Liver (tissue), 9 donors: ENCODE measurements around the gene NOPCHAP1. TPM values are rescaled to one million over a fixed set of nuclear protein-coding genes. Genes with fewer than 3 reads are reported as not detected.
A peak's percentile ranks its signal among the peaks of the same experiment; 100 is the strongest.

Experiments used
- DNase-seq: peaks from one replicate; pipeline ENCODE4 v3.0.0-alpha.2; 2017; ENCODE audit warnings: low spot score
- H3K27ac ChIP-seq, 2 donors: one replicate each; pipeline ENCODE4 v1.7.0; 2013; ENCODE audit warnings: inconsistent platforms in 2 of 2, low read length in 2 of 2, control low read depth in 1 of 2, low read depth in 1 of 2, mild to moderate bottlenecking in 1 of 2
- H3K27me3 ChIP-seq, 4 donors: one replicate each; pipeline versions ENCODE4 v1.6.1 to v1.7.0; 2013; ENCODE audit warnings: low read length in 3 of 4, inconsistent platforms in 1 of 4, mild to moderate bottlenecking in 1 of 4, moderate library complexity in 1 of 4; ENCODE audit not compliant: control insufficient read depth in 4 of 4, insufficient read depth in 4 of 4
- H3K36me3 ChIP-seq, 4 donors: one replicate each; pipeline versions ENCODE4 v1.6.1 to v1.7.0; 2013; ENCODE audit warnings: low read length in 3 of 4, mild to moderate bottlenecking in 3 of 4, low read depth in 1 of 4, moderate library complexity in 1 of 4; ENCODE audit not compliant: control insufficient read depth in 4 of 4, insufficient read depth in 3 of 4
- H3K4me1 ChIP-seq, 4 donors: one replicate each; pipeline versions ENCODE4 v1.6.1 to v1.7.0; 2013; ENCODE audit warnings: low read length in 3 of 4, mild to moderate bottlenecking in 3 of 4, moderate library complexity in 1 of 4; ENCODE audit not compliant: control insufficient read depth in 4 of 4, insufficient read depth in 4 of 4
- H3K4me3 ChIP-seq, 3 donors: one replicate each; pipeline versions ENCODE4 v1.6.1 to v1.7.0; 2013; ENCODE audit warnings: low read length in 3 of 3, control low read depth in 1 of 3, low read depth in 1 of 3, mild to moderate bottlenecking in 1 of 3
- H3K9ac ChIP-seq, 2 donors: one replicate each; pipeline ENCODE4 v1.7.0; 2013; ENCODE audit warnings: low read length in 2 of 2, mild to moderate bottlenecking in 2 of 2, moderate library complexity in 2 of 2, control low read depth in 1 of 2, low read depth in 1 of 2
- H3K9me3 ChIP-seq, 4 donors: one replicate each; pipeline versions ENCODE4 v1.6.1 to v1.7.0; 2013; ENCODE audit warnings: low read length in 3 of 4; ENCODE audit not compliant: control insufficient read depth in 4 of 4
- CTCF ChIP-seq: fragments of 150-350 bp; IDR thresholded peaks from 2 replicates; pipeline ENCODE4 v1.5.1; 2017; ENCODE audit warnings: improper control_type of control experiment, low read depth, low read length; ENCODE audit not compliant: missing input control
- EGR1 ChIP-seq, 2 donors: IDR thresholded peaks; 2 replicates each; pipeline ENCODE4 v1.6.1; 2016 to 2018; ENCODE audit warnings: antibody characterized with exemption in 2 of 2, low read depth in 2 of 2
- FOXA1 ChIP-seq: IDR thresholded peaks from 2 replicates; pipeline ENCODE4 v1.6.1; 2016; ENCODE audit warnings: antibody characterized with exemption
- FOXA2 ChIP-seq: IDR thresholded peaks from 2 replicates; pipeline ENCODE4 v1.6.1; 2016; ENCODE audit warnings: antibody characterized with exemption
- GABPA ChIP-seq, 2 donors: IDR thresholded peaks in 1 of 2; conservative IDR thresholded peaks in 1 of 2; 2 replicates each; pipeline ENCODE4 v1.6.1; 2016; ENCODE audit warnings: antibody characterized with exemption in 2 of 2, mild to moderate bottlenecking in 1 of 2, moderate library complexity in 1 of 2
- HNF4A ChIP-seq, 2 donors: conservative IDR thresholded peaks; 2 replicates each; pipeline ENCODE4 v1.6.1; 2016; ENCODE audit warnings: antibody characterized with exemption in 2 of 2, mild to moderate bottlenecking in 2 of 2
- HNF4G ChIP-seq: IDR thresholded peaks from 2 replicates; pipeline ENCODE4 v1.6.1; 2016; ENCODE audit warnings: antibody characterized with exemption
- JUND ChIP-seq, 2 donors: IDR thresholded peaks; 2 replicates each; pipeline ENCODE4 v1.6.1; 2016; ENCODE audit warnings: antibody characterized with exemption in 2 of 2
- NR2F2 ChIP-seq: IDR thresholded peaks from 2 replicates; pipeline ENCODE4 v1.6.1; 2016; ENCODE audit warnings: antibody characterized with exemption
- RAD21 ChIP-seq, 2 donors: IDR thresholded peaks; 2 replicates each; pipeline ENCODE4 v1.6.1; 2016; ENCODE audit warnings: antibody characterized with exemption in 2 of 2, mild to moderate bottlenecking in 2 of 2
- RXRA ChIP-seq, 2 donors: IDR thresholded peaks; 2 replicates each; pipeline ENCODE4 v1.6.1; 2017 to 2018; ENCODE audit warnings: antibody characterized with exemption in 2 of 2, mild to moderate bottlenecking in 1 of 2
- SP1 ChIP-seq: IDR thresholded peaks from 2 replicates; pipeline ENCODE4 v1.6.1; 2018; ENCODE audit warnings: antibody characterized with exemption, mild to moderate bottlenecking
- TAF1 ChIP-seq: conservative IDR thresholded peaks from 2 replicates; pipeline ENCODE4 v1.6.1; 2016; ENCODE audit warnings: antibody characterized with exemption, mild to moderate bottlenecking
- YY1 ChIP-seq: IDR thresholded peaks from 2 replicates; pipeline ENCODE4 v1.6.1; 2016; ENCODE audit warnings: antibody characterized with exemption, mild to moderate bottlenecking
- WGBS: extraction: QIAGEN DNeasy Blood & Tissue Kit; methylation state at CpG from one replicate; pipeline ENCODE4 v1.1.7; 2013; 5-methylcytosine and 5-hydroxymethylcytosine counted together
- polyA plus RNA-seq, 2 donors: library from polyadenylated mRNA; stranded (reverse) in 1 of 2; unstranded in 1 of 2; fragments of 200-250 nt in 1 of 2; fragments of >200 nt in 1 of 2; fragmentation: Nextera tagmentation in 1 of 2; extraction: Ambion mirVana in 1 of 2; gene quantifications; one replicate each; pipeline versions ENCODE4 v1.2.1 to v1.2.3, GENCODE V29; 2013 to 2015
- total RNA-seq, 2 donors: library from RNA; depleted of rRNA; stranded (reverse); fragments of >200 nt; gene quantifications; one replicate each; pipeline ENCODE4 v1.2.3, GENCODE V29; 2014
- TF ChIP-seq, protein P1 (sequence below): IDR thresholded peaks from 2 replicates; pipeline ENCODE4 v1.6.1; 2016; ENCODE audit warnings: antibody characterized with exemption
- TF ChIP-seq, protein P2 (sequence below): IDR thresholded peaks from 2 replicates; pipeline ENCODE4 v1.6.1; 2016; ENCODE audit warnings: antibody characterized with exemption
- TF ChIP-seq, protein P3 (sequence below): IDR thresholded peaks from 2 replicates; pipeline ENCODE4 v1.6.1; 2016; ENCODE audit warnings: antibody characterized with exemption
- TF ChIP-seq, protein P4 (sequence below): IDR thresholded peaks from 2 replicates; pipeline ENCODE4 v1.6.1; 2016; ENCODE audit warnings: antibody characterized with exemption, mild to moderate bottlenecking
- donor health status: healthy.
- donor health status: healthy.
- donor health status: healthy.
- donor health status: healthy.
- donor health status: healthy.

The NOPCHAP1 gene, protein sequence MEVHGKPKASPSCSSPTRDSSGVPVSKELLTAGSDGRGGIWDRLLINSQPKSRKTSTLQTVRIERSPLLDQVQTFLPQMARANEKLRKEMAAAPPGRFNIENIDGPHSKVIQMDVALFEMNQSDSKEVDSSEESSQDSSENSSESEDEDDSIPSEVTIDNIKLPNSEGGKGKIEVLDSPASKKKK
- total RNA-seq (1 to 10 TPM; 2.1 to 3.6 TPM), polyA plus RNA-seq (10 to 100 TPM in 1 of 2 donors, 1 to 10 TPM in 1; 3.4 to 18.6 TPM)

DNA sequence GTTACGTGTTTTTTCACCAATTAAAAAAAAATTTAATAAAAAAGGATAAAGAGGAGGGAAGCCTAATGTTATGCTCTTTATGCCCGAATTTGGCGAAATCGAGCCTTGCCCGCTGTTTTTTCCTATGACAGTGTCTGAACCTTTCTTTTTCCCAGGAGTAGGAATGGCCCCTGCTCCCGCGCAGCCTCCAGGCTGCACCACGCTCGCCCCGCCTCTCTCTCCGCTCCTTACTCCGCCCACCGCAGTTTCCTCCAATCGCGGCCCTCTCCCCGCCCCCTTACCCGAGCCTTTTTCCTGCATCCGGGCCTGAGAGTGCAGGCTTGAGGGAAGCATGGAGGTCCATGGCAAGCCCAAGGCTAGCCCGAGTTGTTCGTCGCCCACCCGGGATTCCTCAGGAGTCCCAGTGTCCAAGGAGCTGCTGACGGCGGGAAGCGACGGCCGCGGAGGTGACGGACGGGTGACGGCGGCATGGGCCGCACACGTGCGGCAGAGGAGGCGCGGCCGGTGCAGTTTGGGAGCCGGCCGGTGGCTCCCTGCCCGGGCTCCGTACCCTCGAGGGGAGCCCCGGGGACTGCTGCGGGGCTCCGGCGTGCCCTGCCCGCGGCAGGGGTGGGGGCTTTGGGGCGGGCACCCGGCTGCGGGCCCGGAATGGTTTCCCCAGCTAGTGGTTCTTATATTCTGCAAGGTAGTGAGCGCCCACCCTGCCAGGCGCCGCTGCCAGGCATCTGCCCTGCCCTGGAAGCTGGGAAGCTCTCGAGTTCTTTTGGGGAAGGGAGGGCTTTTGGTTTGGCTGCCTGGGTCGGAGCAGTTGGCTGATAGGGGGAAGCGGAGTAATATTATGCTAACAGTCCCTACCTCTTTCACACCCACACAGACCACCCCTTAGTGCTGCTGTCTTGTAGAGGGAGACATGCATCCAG lies at the start of gene NOPCHAP1:
NOPCHAP1 (plus strand) TSS at position 295 of the 920 bp plus-strand sequence; CDS start at position 332, 37 bp downstream.
- Histone ChIP-seq H3K9ac (peak within 1 kb of the TSS; percentile 58 to 75), H3K27me3 (no peaks in the 10 kb centered on the region), H3K36me3 (peaks cover 0 to 10% (median 4%) of the 10 kb centered on the region in 4 donors), H3K27ac (peak within 1 kb of the TSS; percentile 38 to 39), H3K4me1 (peaks cover 3 to 22% (median 13%) of the 10 kb centered on the region in 4 donors), H3K9me3 (no peaks in the 10 kb centered on the region), H3K4me3 (peak within 1 kb of the TSS; percentile 76 to 96 (median 82))
- WGBS: under 1% methylated on average over 59 of the region's 59 CpGs
- DNase-seq: peak; percentile 88
- no peak for TF ChIP-seq TAF1
- TF ChIP-seq, protein P1, sequence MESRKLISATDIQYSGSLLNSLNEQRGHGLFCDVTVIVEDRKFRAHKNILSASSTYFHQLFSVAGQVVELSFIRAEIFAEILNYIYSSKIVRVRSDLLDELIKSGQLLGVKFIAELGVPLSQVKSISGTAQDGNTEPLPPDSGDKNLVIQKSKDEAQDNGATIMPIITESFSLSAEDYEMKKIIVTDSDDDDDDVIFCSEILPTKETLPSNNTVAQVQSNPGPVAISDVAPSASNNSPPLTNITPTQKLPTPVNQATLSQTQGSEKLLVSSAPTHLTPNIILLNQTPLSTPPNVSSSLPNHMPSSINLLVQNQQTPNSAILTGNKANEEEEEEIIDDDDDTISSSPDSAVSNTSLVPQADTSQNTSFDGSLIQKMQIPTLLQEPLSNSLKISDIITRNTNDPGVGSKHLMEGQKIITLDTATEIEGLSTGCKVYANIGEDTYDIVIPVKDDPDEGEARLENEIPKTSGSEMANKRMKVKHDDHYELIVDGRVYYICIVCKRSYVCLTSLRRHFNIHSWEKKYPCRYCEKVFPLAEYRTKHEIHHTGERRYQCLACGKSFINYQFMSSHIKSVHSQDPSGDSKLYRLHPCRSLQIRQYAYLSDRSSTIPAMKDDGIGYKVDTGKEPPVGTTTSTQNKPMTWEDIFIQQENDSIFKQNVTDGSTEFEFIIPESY: no peak
- TF ChIP-seq CTCF: no peak
- peak; percentile 59 to 69 for TF ChIP-seq RAD21 (IDR thresholded peaks at IDR 0.05)
- TF ChIP-seq NR2F2: no peak
- TF ChIP-seq EGR1 (IDR thresholded peaks at IDR 0.05; ENCODE audit: low read depth in 2 of 2): no peak
- TF ChIP-seq SP1: peak; percentile 47
- no peak for TF ChIP-seq JUND (IDR thresholded peaks at IDR 0.05)
- peak; percentile 75 for TF ChIP-seq YY1
- peak in 1 of 2 donors; percentile 29 for TF ChIP-seq HNF4A (conservative IDR thresholded peaks at IDR 0.05)
- TF ChIP-seq, protein P2, sequence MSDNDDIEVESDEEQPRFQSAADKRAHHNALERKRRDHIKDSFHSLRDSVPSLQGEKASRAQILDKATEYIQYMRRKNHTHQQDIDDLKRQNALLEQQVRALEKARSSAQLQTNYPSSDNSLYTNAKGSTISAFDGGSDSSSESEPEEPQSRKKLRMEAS: peak; percentile 62
- peak in 1 of 2 donors; percentile 35 for TF ChIP-seq GABPA (IDR thresholded peaks at IDR 0.05 in 1 of 2, conservative IDR thresholded peaks at IDR 0.05 in 1 of 2)
- TF ChIP-seq FOXA1: no peak
- TF ChIP-seq, protein P3, sequence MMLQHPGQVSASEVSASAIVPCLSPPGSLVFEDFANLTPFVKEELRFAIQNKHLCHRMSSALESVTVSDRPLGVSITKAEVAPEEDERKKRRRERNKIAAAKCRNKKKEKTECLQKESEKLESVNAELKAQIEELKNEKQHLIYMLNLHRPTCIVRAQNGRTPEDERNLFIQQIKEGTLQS: no peak
- TF ChIP-seq, protein P4, sequence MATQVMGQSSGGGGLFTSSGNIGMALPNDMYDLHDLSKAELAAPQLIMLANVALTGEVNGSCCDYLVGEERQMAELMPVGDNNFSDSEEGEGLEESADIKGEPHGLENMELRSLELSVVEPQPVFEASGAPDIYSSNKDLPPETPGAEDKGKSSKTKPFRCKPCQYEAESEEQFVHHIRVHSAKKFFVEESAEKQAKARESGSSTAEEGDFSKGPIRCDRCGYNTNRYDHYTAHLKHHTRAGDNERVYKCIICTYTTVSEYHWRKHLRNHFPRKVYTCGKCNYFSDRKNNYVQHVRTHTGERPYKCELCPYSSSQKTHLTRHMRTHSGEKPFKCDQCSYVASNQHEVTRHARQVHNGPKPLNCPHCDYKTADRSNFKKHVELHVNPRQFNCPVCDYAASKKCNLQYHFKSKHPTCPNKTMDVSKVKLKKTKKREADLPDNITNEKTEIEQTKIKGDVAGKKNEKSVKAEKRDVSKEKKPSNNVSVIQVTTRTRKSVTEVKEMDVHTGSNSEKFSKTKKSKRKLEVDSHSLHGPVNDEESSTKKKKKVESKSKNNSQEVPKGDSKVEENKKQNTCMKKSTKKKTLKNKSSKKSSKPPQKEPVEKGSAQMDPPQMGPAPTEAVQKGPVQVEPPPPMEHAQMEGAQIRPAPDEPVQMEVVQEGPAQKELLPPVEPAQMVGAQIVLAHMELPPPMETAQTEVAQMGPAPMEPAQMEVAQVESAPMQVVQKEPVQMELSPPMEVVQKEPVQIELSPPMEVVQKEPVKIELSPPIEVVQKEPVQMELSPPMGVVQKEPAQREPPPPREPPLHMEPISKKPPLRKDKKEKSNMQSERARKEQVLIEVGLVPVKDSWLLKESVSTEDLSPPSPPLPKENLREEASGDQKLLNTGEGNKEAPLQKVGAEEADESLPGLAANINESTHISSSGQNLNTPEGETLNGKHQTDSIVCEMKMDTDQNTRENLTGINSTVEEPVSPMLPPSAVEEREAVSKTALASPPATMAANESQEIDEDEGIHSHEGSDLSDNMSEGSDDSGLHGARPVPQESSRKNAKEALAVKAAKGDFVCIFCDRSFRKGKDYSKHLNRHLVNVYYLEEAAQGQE: no peak
- TF ChIP-seq FOXA2: no peak
- TF ChIP-seq RXRA (IDR thresholded peaks at IDR 0.05): peak in 1 of 2 donors; percentile 21
- no peak for TF ChIP-seq HNF4G
